B cell (primary cell): ENCODE results near the gene PISD. TPM values are rescaled to one million over a fixed set of nuclear protein-coding genes. Genes with fewer than 3 reads are reported as not detected.

ENCODE experiments used
- ATAC-seq: fragments of 200-7000 bp; cut with Tn5 transposase; one replicate; pipeline ENCODE4 v1.10.0; 2021; ENCODE audit warnings: low read depth, mild to moderate bottlenecking, moderate number of reproducible peaks, moderate library complexity
- CTCF ChIA-PET: fragments of 350-600 bp; sonication (Branson Sonifier 250); formaldehyde crosslinking; loops from one replicate; lab custom pipeline; 2021; ENCODE audit warnings: antibody characterized with exemption, inconsistent platforms; lab: Charles Lee
- POLR2A ChIA-PET: fragments of 350-600 bp; sonication (Branson Sonifier 250); formaldehyde crosslinking; loops from one replicate; lab custom pipeline; 2021; ENCODE audit warnings: antibody characterized with exemption; lab: Charles Lee
- DNase-seq: peaks from one replicate; pipeline ENCODE4 v3.0.0; 2013
- H2AFZ ChIP-seq: 2 replicates; pipeline ENCODE4 v1.6.1; 2012; ENCODE audit warnings: mild to moderate bottlenecking, low read depth, low read length; ENCODE audit not compliant: insufficient read depth, poor library complexity, severe bottlenecking
- H3K27ac ChIP-seq, 2 donors: 1 replicate in 1 of 2; 2 replicates in 1 of 2; pipeline ENCODE4 v1.5.1; 2012 to 2013; ENCODE audit warnings: low read length in 2 of 2, mild to moderate bottlenecking in 2 of 2, moderate library complexity in 1 of 2
- H3K27me3 ChIP-seq, 4 experiments: fragments of 200-600 bp in 1 of 4; sonication (generic) in 1 of 4; replicated peaks in 1 of 4; 1 replicate in 2 of 4; 2 replicates in 2 of 4; pipeline versions ENCODE4 v1.6.1 to v1.7.0; 2013 to 2016; ENCODE audit warnings: low read length in 3 of 4, mild to moderate bottlenecking in 2 of 4, mixed read lengths in 1 of 4, moderate library complexity in 1 of 4; ENCODE audit not compliant: insufficient read depth in 4 of 4, control insufficient read depth in 3 of 4; ENCODE audit errors: control extremely low read depth in 1 of 4
- H3K36me3 ChIP-seq, 2 experiments: replicated peaks in 1 of 2; 1 replicate in 1 of 2; 2 replicates in 1 of 2; pipeline versions ENCODE4 v1.6.1 to v1.7.1; 2013; ENCODE audit warnings: low read length in 1 of 2; ENCODE audit not compliant: insufficient read depth in 2 of 2, control insufficient read depth in 1 of 2; ENCODE audit errors: control extremely low read depth in 1 of 2, extremely low read depth in 1 of 2
- H3K4me1 ChIP-seq, 2 donors: fragments of 200-600 bp in 1 of 2; sonication (generic) in 1 of 2; 1 replicate in 1 of 2; 2 replicates in 1 of 2; pipeline versions ENCODE4 v1.5.1 to v1.6.1; 2013 to 2017; ENCODE audit warnings: low read length in 2 of 2; ENCODE audit not compliant: control insufficient read depth in 2 of 2, insufficient read depth in 2 of 2
- H3K4me2 ChIP-seq: replicated peaks from 2 replicates; pipeline ENCODE3; 2012; ENCODE audit warnings: mild to moderate bottlenecking, low read depth, low read length; ENCODE audit not compliant: poor library complexity, severe bottlenecking
- H3K4me3 ChIP-seq, 5 experiments: fragments of 200-600 bp in 1 of 5; sonication (generic) in 1 of 5; 1 replicate in 3 of 5; 2 replicates in 2 of 5; pipeline versions ENCODE4 v1.5.1 to v1.7.0; 2011 to 2016; ENCODE audit warnings: low read length in 4 of 5, mild to moderate bottlenecking in 4 of 5, low read depth in 2 of 5, control low read depth in 1 of 5, moderate library complexity in 1 of 5; ENCODE audit not compliant: insufficient read depth in 1 of 5; ENCODE audit errors: control extremely low read depth in 1 of 5, extremely low read depth in 1 of 5
- H3K79me2 ChIP-seq: fragments of 200-600 bp; sonication (generic); one replicate; pipeline ENCODE4 v1.6.0; 2016; ENCODE audit warnings: low read length; ENCODE audit not compliant: control insufficient read depth, insufficient read depth
- H3K9ac ChIP-seq: fragments of 200-600 bp; sonication (generic); 2 replicates; pipeline ENCODE4 v1.6.1; 2017; ENCODE audit warnings: mild to moderate bottlenecking, low read length, moderate library complexity
- H3K9me3 ChIP-seq, 3 donors: one replicate each; pipeline versions ENCODE4 v1.6.1 to v1.7.1; 2013; ENCODE audit warnings: low read length in 2 of 3; ENCODE audit not compliant: control insufficient read depth in 2 of 3, insufficient read depth in 1 of 3; ENCODE audit errors: control extremely low read depth in 1 of 3
- H4K20me1 ChIP-seq: 2 replicates; pipeline ENCODE4 v1.6.0; 2012; ENCODE audit warnings: mild to moderate bottlenecking, low read length; ENCODE audit not compliant: insufficient read depth, control insufficient read depth, poor library complexity, severe bottlenecking
- H3K27ac Mint-ChIP-seq: one replicate; pipeline ENCODE4 v1.8.0; 2021; ENCODE audit warnings: mixed read lengths
- H3K27me3 Mint-ChIP-seq: one replicate; pipeline ENCODE4 v1.8.0; 2021; ENCODE audit warnings: mixed read lengths
- H3K4me1 Mint-ChIP-seq: one replicate; pipeline ENCODE4 v1.8.0; 2021; ENCODE audit warnings: mixed read lengths
- H3K4me3 Mint-ChIP-seq: one replicate; pipeline ENCODE4 v1.8.0; 2021; ENCODE audit warnings: mixed read lengths
- H3K9me3 Mint-ChIP-seq: one replicate; pipeline ENCODE4 v1.8.0; 2022; ENCODE audit warnings: mixed read lengths; ENCODE audit not compliant: insufficient read depth
- EZH2 ChIP-seq: IDR thresholded peaks from 2 replicates; pipeline ENCODE4 v1.6.1; 2012; ENCODE audit warnings: borderline replicate concordance, low read depth, mild to moderate bottlenecking, moderate library complexity, low read length; ENCODE audit not compliant: insufficient read depth, poor library complexity, severe bottlenecking
- WGBS: methylation state at CpG from one replicate; pipeline ENCODE4 v1.1.5; 2013; ENCODE audit warnings: missing lambda C conversion rate; ENCODE audit not compliant: insufficient coverage; 5-methylcytosine and 5-hydroxymethylcytosine counted together
- intact Hi-C: fragments of 100-400 bp; cut with micrococcal nuclease; formaldehyde crosslinking; loops from one replicate; pipeline ENCODE4 v1.10.0; 2022
- polyA plus RNA-seq: library from polyadenylated mRNA; depleted of rRNA; stranded (reverse); fragments of >200 nt; gene quantifications from 2 replicates; pipeline ENCODE4 v1.2.3, GENCODE V29; 2012
- total RNA-seq, 2 donors: library from RNA; stranded (reverse); fragments of 120-200 nt in 1 of 2; gene quantifications; 1 replicate in 1 of 2; 2 replicates in 1 of 2; pipeline versions ENCODE4 v1.2.3 to v1.2.4, GENCODE V29; 2013 to 2022
- TF ChIP-seq, protein P1 (sequence below): fragments of 200-600 bp; IDR thresholded peaks from one replicate; pipeline ENCODE4 v1.8.0; 2022; ENCODE audit warnings: antibody characterized with exemption, mild to moderate bottlenecking

PISD gene
- total and polyA plus RNA-seq, 2 donors (not counting 1 experiment from before 2014, with no cell fraction given): 35.6 to 52.5 TPM

GRCh38 chr22:31653944-31654343, 8.1 kb downstream of the PISD start:
- Histone ChIP-seq H3K4me3 (no peak overlapping the region), H3K27ac (no peak overlapping the region), H3K4me2 (no peak overlapping the region), H3K9ac (no peak overlapping the region), H3K79me2 (peaks cover 96% of the 10 kb centered on the region), H4K20me1 (peaks cover 40% of the 10 kb centered on the region), H3K27me3 (no peaks in the 10 kb centered on the region), H3K4me1 (peaks cover 16 to 33% of the 10 kb centered on the region in 2 donors), H3K9me3 (no peaks in the 10 kb centered on the region), H2AFZ (no peak overlapping the region), H3K36me3 (peaks cover 2 to 15% of the 10 kb centered on the region in 2 experiments)
- TF ChIP-seq, protein P1, sequence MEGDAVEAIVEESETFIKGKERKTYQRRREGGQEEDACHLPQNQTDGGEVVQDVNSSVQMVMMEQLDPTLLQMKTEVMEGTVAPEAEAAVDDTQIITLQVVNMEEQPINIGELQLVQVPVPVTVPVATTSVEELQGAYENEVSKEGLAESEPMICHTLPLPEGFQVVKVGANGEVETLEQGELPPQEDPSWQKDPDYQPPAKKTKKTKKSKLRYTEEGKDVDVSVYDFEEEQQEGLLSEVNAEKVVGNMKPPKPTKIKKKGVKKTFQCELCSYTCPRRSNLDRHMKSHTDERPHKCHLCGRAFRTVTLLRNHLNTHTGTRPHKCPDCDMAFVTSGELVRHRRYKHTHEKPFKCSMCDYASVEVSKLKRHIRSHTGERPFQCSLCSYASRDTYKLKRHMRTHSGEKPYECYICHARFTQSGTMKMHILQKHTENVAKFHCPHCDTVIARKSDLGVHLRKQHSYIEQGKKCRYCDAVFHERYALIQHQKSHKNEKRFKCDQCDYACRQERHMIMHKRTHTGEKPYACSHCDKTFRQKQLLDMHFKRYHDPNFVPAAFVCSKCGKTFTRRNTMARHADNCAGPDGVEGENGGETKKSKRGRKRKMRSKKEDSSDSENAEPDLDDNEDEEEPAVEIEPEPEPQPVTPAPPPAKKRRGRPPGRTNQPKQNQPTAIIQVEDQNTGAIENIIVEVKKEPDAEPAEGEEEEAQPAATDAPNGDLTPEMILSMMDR: no peak
- no peak for TF ChIP-seq EZH2
- peak overlapping the region; percentile 14 for H3K4me3 Mint-ChIP-seq
- H3K9me3 Mint-ChIP-seq: no peaks in the 10 kb centered on the region
- ChIA-PET CTCF (interaction anchor here (1.4 to 2.9 kb wide), 2 partner anchors 12 to 20 kb away, joined by 4 to 13 read pairs; no protein-coding TSS in a partner anchor), POLR2A (interaction anchor here (1.7 kb wide), 1 partner anchor 24 kb away, joined by 5 read pairs; no protein-coding TSS in a partner anchor)
- H3K4me1 Mint-ChIP-seq: peaks cover 56% of the 10 kb centered on the region
- intact Hi-C loops: no loop called here
- WGBS: 96% methylated on average over 2 of the region's 2 CpGs
- DNase-seq (no peak), ATAC-seq (no peak)
- peak overlapping the region; percentile 10 for H3K27ac Mint-ChIP-seq
- no peaks in the 10 kb centered on the region for H3K27me3 Mint-ChIP-seq

- Histone ChIP-seq H3K4me3 (no peak overlapping the region), H3K27me3 (no peaks in the 10 kb centered on the region), H3K9me3 (no peaks in the 10 kb centered on the region), H3K4me1 (peaks cover 16 to 33% of the 10 kb centered on the region in 2 donors), H3K4me2 (peak overlapping the region; percentile 17), H3K36me3 (peaks cover 2 to 21% of the 10 kb centered on the region in 2 experiments), H3K79me2 (peaks cover 93% of the 10 kb centered on the region), H4K20me1 (peaks cover 33% of the 10 kb centered on the region), H3K9ac (no peak overlapping the region), H3K27ac (peak overlapping the region in 1 of 2 donors; percentile 17), H2AFZ (no peak overlapping the region)
- no peaks in the 10 kb centered on the region for H3K9me3 Mint-ChIP-seq
- no peak for ATAC-seq
- peak overlapping the region; percentile 26 for H3K4me3 Mint-ChIP-seq
- CTCF ChIA-PET: interaction anchor here (1.0 to 2.9 kb wide), 3 partner anchors 8 to 20 kb away, joined by 3 to 13 read pairs (median 4); no protein-coding TSS in a partner anchor
- peak overlapping the region; percentile 10 for H3K27ac Mint-ChIP-seq
- peaks cover 54% of the 10 kb centered on the region for H3K4me1 Mint-ChIP-seq
- no peaks in the 10 kb centered on the region for H3K27me3 Mint-ChIP-seq
- no peak for TF ChIP-seq EZH2
- TF ChIP-seq, protein P1: no peak
- intact Hi-C loops: no loop called here
- no peak for DNase-seq
- 100% methylated on average over 2 of the region's 9 CpGs for WGBS
- POLR2A ChIA-PET: interaction anchor here (0.7 kb wide), 1 partner anchor 24 kb away, joined by 3 read pairs; no protein-coding TSS in a partner anchor
These were observed 8.9 kb downstream of the PISD start for GRCh38 chr22:31652911-31653684.
